WTC11 (cell line): ENCODE results near the gene GRK6.

ENCODE experiments used
- ARID4B ChIP-seq: sonication (generic); formaldehyde crosslinking; IDR thresholded peaks from 2 replicates; pipeline ENCODE4 v1.8.0; 2023; ENCODE audit warnings: missing genetic modification reagents, mild to moderate bottlenecking, borderline replicate concordance
- CREB1 ChIP-seq: sonication (generic); formaldehyde crosslinking; IDR thresholded peaks from 2 replicates; pipeline ENCODE4 v1.8.0; 2023; ENCODE audit warnings: mild to moderate bottlenecking, missing genetic modification reagents
- NR2C2 ChIP-seq: sonication (generic); formaldehyde crosslinking; IDR thresholded peaks from 2 replicates; pipeline ENCODE4 v1.8.0; 2022; ENCODE audit warnings: mild to moderate bottlenecking, missing genetic modification reagents

GRCh38 chr5:177442066-177442826, 15.8 kb downstream of the GRK6 start:
- TF ChIP-seq ARID4B (no peak), CREB1 (CRISPR knock-in tag) (no peak), NR2C2 (CRISPR knock-in tag) (no peak)
